SK-N-SH treated with all-trans-retinoic acid at 6 μM for 48 hours (cell line): ENCODE measurements around the gene UPK1A.

Source experiments
- ISL1 ChIP-seq: fragments of 250-450 bp; sonication (Bioruptor Pico); IDR thresholded peaks from 2 replicates; pipeline ENCODE4 v2.1.2; 2022; ENCODE audit warnings: mild to moderate bottlenecking, moderate library complexity
- PATZ1 ChIP-seq: fragments of 250-450 bp; sonication (Bioruptor Pico); IDR thresholded peaks from 2 replicates; pipeline ENCODE4 v1.8.0; 2020; ENCODE audit warnings: mild to moderate bottlenecking, moderate library complexity, borderline replicate concordance
- RARB ChIP-seq: fragments of 250-450 bp; sonication (Bioruptor Pico); IDR thresholded peaks from 2 replicates; pipeline ENCODE4 v1.8.0; 2021; ENCODE audit warnings: mild to moderate bottlenecking, moderate library complexity

GRCh38 chr19:35671818-35672217 lies 5.5 kb downstream of the UPK1A start:
- TF ChIP-seq PATZ1 (CRISPR knock-in tag), result no peak
- TF ChIP-seq RARB (CRISPR knock-in tag), result no peak
- no peak for TF ChIP-seq ISL1
